Omental fat pad (tissue), 4 donors: ENCODE measurements around the gene GDPD3. TPM values are rescaled to one million over a fixed set of nuclear protein-coding genes. Genes with fewer than 3 reads are reported as not detected.
"Not testable (repeated sequence)": the region's sequence is repeated elsewhere in the genome, so short reads cannot be mapped to it uniquely, and the experiment has no call there.

Experiments
- ATAC-seq: fragments of 150-250 bp; one replicate; pipeline ENCODE4 v1.9.1; 2016; ENCODE audit warnings: mild to moderate bottlenecking, moderate library complexity; ENCODE audit not compliant: low FRiP score
- DNase-seq: peaks from one replicate; pipeline ENCODE4 v3.0.0-alpha.2; 2019; ENCODE audit warnings: low spot score
- total RNA-seq, 4 donors: library from RNA; depleted of rRNA; stranded (reverse); fragments of >200 nt; gene quantifications; one replicate each; pipeline ENCODE4 v1.1.0, GENCODE V29; 2016
- TF ChIP-seq, protein P1 (sequence below), 3 donors: fragments of 450-650 bp; IDR thresholded peaks; one replicate each; pipeline ENCODE4 v1.5.1; 2016 to 2017; ENCODE audit warnings: antibody characterized with exemption in 3 of 3, mild to moderate bottlenecking in 3 of 3, moderate library complexity in 2 of 3

Gene GDPD3
- total RNA-seq, 4 donors from 2014 or later = 1.6 to 6.3 (median 2.8) TPM

DNA sequence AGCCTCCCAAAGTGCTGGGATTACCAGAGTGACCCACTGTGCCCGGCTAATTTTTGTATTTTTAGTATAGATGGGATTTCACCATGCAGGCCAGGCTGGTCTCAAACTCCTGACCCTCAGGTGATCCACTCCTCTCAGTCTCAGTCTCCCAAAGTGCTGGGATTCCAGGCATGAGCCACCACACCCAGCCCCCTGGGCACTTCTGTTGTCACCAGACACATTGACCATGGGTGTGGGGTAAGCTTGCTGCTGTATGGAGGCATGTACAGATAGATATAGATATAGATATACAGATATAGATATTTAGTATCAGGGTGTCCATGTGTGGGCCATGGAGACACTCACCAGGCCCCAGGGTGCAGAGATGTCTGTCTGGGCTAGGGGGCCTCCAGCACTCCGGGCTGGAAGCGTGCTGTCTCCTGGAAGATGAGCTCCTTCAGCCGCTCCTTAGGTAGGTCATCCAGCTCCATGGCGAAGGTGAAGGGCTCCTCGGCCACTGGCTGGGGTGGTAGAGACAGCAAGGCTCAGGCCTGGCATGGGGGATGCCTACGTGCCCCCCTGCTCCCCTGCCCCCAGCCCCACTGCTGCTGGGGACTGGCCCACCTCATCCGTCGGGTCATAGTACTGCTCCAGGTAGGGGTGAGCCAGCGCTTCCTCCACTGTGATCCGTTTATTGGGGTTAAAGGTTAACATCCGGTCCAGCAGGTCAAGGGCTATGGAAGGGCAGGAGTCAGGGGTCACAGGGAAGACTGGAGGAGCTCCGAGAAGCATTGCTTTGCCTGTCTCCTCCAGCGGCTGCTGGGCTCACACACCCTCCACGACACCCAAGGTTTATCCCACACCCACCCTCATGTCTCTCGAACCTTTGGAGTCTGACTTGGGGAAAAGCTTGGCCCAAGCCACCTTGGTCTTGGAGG lies 3.2 kb upstream of the GDPD3 start:
- DNase-seq (no peak), ATAC-seq (no peak)
- TF ChIP-seq, protein P1, sequence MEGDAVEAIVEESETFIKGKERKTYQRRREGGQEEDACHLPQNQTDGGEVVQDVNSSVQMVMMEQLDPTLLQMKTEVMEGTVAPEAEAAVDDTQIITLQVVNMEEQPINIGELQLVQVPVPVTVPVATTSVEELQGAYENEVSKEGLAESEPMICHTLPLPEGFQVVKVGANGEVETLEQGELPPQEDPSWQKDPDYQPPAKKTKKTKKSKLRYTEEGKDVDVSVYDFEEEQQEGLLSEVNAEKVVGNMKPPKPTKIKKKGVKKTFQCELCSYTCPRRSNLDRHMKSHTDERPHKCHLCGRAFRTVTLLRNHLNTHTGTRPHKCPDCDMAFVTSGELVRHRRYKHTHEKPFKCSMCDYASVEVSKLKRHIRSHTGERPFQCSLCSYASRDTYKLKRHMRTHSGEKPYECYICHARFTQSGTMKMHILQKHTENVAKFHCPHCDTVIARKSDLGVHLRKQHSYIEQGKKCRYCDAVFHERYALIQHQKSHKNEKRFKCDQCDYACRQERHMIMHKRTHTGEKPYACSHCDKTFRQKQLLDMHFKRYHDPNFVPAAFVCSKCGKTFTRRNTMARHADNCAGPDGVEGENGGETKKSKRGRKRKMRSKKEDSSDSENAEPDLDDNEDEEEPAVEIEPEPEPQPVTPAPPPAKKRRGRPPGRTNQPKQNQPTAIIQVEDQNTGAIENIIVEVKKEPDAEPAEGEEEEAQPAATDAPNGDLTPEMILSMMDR (IDR thresholded peaks at IDR 0.05) = no peak

DNA sequence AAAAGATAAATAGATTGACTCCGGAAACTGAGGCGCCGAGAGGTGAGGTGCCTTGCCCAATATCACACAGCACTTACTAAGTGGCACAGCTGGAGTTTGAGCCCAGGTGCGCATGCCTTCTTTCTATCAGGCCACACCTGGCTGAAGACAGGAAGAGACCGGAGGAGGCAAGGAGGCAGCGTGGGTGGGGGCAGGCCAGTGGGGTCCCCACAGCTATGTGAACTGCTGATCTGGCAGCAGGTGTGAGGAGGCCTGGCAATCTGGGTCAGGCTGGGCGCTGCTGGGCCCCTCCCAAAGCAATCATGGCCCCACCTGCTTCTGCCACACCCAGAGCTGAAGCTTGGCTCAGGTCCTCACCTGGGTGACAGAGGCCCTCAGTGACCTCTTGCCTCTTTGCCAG lies 1.9 kb upstream of the GDPD3 start:
- DNase-seq (no peak), ATAC-seq (no peak)
- TF ChIP-seq, protein P1 (IDR thresholded peaks at IDR 0.05) = no peak

DNA sequence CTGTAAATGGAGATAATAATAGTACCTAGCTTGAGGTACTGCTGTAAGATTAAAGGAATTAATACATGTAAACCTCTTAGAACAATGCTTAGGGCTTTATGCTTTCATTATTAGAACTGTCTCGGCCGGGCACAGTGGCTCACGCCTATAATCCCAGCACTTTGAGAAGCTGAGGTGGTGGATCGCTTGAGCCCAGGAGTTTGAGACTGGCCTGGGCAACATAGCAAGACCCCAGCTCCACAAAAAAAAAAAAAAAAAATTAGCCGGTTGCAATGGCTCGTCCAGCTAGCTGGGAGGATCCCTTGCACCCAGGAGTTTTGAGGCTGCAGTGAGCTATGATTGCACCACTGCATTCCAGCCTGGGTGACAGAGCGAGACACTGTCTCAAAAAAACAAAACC lies 1.5 kb upstream of the GDPD3 start:
- not testable (repeated sequence) for ATAC-seq

DNA sequence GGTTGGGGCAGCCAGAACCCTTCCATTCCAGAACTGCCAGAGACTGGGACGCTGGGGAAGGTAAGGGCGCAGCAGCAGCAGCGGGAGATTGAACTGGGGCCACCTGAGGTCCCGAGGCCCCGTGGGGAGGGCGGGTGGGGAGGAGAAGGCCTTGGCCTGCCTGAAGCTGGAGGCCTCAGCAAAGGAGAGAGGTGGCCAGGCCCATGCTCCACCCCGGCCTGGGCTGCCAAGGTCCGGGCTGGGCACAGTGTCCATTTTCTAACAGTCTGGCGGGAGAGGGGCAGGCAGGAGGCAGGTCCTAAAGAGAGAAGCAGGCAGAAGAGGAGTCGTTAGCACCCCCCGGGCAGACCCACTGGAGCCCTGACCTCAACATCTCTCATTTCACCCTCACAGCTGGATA lies 1.1 kb upstream of the GDPD3 start:
- ATAC-seq (no peak), DNase-seq (no peak)
- TF ChIP-seq, protein P1 (IDR thresholded peaks at IDR 0.05) = no peak

More for the DNA sequence above, 1.5 kb upstream of the GDPD3 start:
- DNase-seq = not testable (repeated sequence)

DNA sequence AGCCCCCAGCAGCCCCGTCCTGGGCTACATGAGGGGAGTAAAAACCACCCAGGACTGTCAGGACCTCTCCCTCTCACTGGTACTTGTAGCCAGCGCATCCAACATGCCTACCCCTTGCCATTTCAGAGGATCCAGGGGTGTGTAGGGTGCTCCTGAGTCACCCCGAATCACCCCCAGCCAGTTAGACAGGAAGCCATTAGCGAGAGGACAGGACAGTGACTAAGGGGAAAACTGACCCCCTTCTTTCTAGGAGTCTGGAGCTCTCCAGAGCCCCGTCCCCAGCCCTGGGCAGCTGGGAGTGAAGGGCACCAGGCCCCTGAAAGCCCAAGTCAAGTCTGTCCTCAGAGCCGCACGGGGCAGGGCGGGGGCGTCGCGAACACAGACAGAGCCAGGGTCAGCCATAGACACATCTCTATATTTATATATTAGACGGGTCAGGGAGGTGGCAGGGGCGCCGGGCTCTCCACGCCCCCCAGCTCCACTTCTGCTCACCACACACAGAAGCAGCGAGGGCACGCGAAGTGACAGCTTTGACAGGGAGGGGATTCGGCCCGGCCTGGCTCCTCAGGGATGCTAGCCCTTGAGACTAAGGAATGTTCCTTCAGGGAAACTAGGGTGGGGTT lies 485 bp upstream of the GDPD3 start:
- TF ChIP-seq, protein P1 (IDR thresholded peaks at IDR 0.05) = no peak
- DNase-seq (no peak), ATAC-seq (no peak)

DNA sequence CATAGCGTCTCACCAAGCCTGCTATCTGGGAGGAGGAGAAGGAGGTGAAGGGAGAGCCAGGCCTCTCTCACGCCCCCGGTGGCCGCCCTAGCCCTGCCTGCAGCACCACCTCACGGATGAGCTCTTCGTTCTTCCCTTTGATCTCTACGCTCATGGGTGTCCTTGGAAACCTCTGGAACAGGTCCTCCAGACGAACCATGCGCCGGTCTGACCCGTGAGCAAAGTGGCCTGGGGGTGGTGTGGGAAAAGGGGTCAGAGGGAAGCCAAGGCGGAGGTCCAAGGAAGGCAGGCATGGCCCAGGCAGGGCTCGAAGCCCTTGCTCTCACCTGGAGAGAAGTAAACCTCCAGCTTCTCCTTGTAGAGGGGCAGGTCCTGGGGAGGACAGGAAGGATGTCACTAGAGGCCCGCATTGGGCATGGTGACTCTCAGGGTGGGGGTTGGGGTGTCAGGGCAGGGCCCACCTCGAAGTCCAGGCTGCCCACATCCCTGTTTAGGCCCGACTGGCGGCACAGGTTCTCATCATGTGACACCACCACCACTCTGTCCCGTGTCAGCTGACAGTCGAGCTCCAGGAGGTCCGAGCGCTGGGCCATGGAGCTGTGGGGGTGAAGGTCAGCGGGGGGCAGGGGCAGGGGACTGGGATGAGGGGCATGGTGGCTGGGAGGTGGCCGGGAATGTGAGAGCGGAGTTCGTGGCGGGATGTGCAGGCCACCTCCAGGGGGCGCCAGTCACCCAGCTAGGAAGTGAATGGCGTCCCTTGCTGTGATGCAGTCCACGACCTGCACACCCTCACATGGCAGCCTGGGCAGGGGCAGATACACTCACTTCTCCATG lies 923 bp downstream of the GDPD3 start:
- DNase-seq = no peak
- TF ChIP-seq, protein P1 (IDR thresholded peaks at IDR 0.05) = no peak
- peak; percentile 39 for ATAC-seq

DNA sequence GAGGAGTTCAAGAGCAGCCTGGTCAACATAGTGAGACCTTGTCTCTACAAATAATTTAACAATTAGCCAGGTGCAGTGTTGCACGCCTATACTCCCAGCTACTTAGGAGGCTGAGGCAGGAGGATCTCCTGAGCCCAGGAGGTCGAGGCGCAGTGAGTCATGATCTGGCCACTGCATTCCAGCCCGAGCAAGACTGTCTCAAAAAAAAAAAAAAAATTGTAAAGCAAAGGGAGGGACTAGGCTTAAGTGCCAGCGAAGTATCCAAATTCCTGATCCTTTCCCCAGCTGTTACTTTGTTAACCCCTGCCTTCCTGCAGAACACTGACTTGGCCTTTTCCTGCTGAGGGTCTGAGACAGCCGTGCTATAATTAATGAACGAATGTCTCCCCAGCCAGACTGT lies 2.7 kb downstream of the GDPD3 start:
- DNase-seq = no peak
- TF ChIP-seq, protein P1 (IDR thresholded peaks at IDR 0.05) = no peak
- no peak for ATAC-seq
